Keratinocyte (primary cell): ENCODE measurements around the gene ADAMTS2. TPM values are rescaled to one million over a fixed set of nuclear protein-coding genes. Genes with fewer than 3 reads are reported as not detected.

Experiments used
- DNase-seq: peaks from one replicate; pipeline ENCODE4 v3.0.0-alpha.2; 2011; ENCODE audit warnings: low read depth, missing footprints, low spot score
- FAIRE-seq: peaks from 2 replicates; lab custom pipeline; 2011; peaks lifted over from hg19 to GRCh38; lab: Jason Lieb, UNC
- H2AFZ ChIP-seq: 2 replicates; pipeline ENCODE4 v1.6.0; 2012; ENCODE audit warnings: low read length, control low read depth, inconsistent platforms; ENCODE audit not compliant: control insufficient read depth
- H3K27ac ChIP-seq: 2 replicates; pipeline ENCODE4 v1.5.1; 2011; ENCODE audit warnings: low read length; ENCODE audit not compliant: control insufficient read depth, insufficient read depth
- H3K27me3 ChIP-seq: 3 replicates; pipeline ENCODE4 v1.6.0; 2011; ENCODE audit warnings: low read length; ENCODE audit not compliant: control insufficient read depth, insufficient read depth; ENCODE audit errors: extremely low read depth
- H3K36me3 ChIP-seq, 2 experiments: 2 replicates in 1 of 2; 3 replicates in 1 of 2; pipeline ENCODE4 v1.5.1; 2011; ENCODE audit warnings: low read length in 2 of 2, mild to moderate bottlenecking in 1 of 2; ENCODE audit not compliant: control insufficient read depth in 2 of 2, insufficient read depth in 2 of 2; ENCODE audit errors: extremely low read depth in 1 of 2
- H3K4me1 ChIP-seq: 3 replicates; pipeline ENCODE4 v1.5.1; 2011; ENCODE audit warnings: low read length; ENCODE audit not compliant: control insufficient read depth, insufficient read depth; ENCODE audit errors: extremely low read depth
- H3K4me2 ChIP-seq: 3 replicates; pipeline ENCODE4 v1.6.0; 2011; ENCODE audit warnings: low read depth, low read length; ENCODE audit not compliant: control insufficient read depth, insufficient read depth; ENCODE audit errors: extremely low read depth
- H3K4me3 ChIP-seq, 3 experiments: fragments of 200-600 bp in 1 of 3; sonication (generic) in 1 of 3; 2 replicates in 2 of 3; 3 replicates in 1 of 3; pipeline ENCODE4 v1.5.1; 2011 to 2016; ENCODE audit warnings: low read length in 3 of 3, mild to moderate bottlenecking in 3 of 3, control low read depth in 2 of 3, inconsistent platforms in 1 of 3, low read depth in 1 of 3, mixed read lengths in 1 of 3, mixed run types in 1 of 3, moderate library complexity in 1 of 3; ENCODE audit not compliant: control insufficient read depth in 2 of 3, insufficient read depth in 2 of 3; ENCODE audit errors: extremely low read depth in 1 of 3
- H3K79me2 ChIP-seq: 2 replicates; pipeline ENCODE4 v1.6.0; 2012; ENCODE audit warnings: low read length; ENCODE audit not compliant: control insufficient read depth, insufficient read depth
- H3K9ac ChIP-seq: 3 replicates; pipeline ENCODE4 v1.6.0; 2011; ENCODE audit warnings: low read length; ENCODE audit not compliant: control insufficient read depth, insufficient read depth; ENCODE audit errors: extremely low read depth
- H3K9me1 ChIP-seq: 3 replicates; pipeline ENCODE4 v1.6.0; 2011; ENCODE audit warnings: low read length; ENCODE audit not compliant: control insufficient read depth, insufficient read depth; ENCODE audit errors: extremely low read depth
- H3K9me3 ChIP-seq: 2 replicates; pipeline ENCODE4 v1.5.1; 2012; ENCODE audit warnings: low read depth, low read length; ENCODE audit not compliant: control insufficient read depth
- H4K20me1 ChIP-seq: 3 replicates; pipeline ENCODE4 v1.6.0; 2011; ENCODE audit warnings: low read length; ENCODE audit not compliant: control insufficient read depth, insufficient read depth; ENCODE audit errors: extremely low read depth
- EZH2 ChIP-seq: IDR thresholded peaks from one replicate; pipeline ENCODE4 v1.6.1; 2012; ENCODE audit warnings: inconsistent platforms, mild to moderate bottlenecking, low read length, moderate library complexity
- dilution Hi-C: fragments of 300-500 bp; cut with MboI; formaldehyde crosslinking; loops from one replicate; pipeline ENCODE4 v1.7.0; 2020; ENCODE audit warnings: low sequenced_read_pairs; ENCODE audit not compliant: extremely low pct_ligation_motif_present
- polyA plus RNA-seq, 5 experiments: library from polyadenylated mRNA; depleted of rRNA in 3 of 5; stranded (reverse) in 3 of 5; stranded (forward) in 1 of 5; unstranded in 1 of 5; fragments of >200 nt; gene quantifications; 1 replicate in 1 of 5; 2 replicates in 3 of 5; 3 replicates in 1 of 5; pipeline versions ENCODE4 v1.2.1 to v1.2.3, GENCODE V29; 2011 to 2012; ENCODE audit warnings: missing spikeins in 2 of 5, low read depth in 1 of 5, low replicate concordance in 1 of 5
- TF ChIP-seq, protein P1 (sequence below), 3 experiments: IDR thresholded peaks in 1 of 3; conservative IDR thresholded peaks in 1 of 3; optimal IDR thresholded peaks in 1 of 3; 2 replicates in 2 of 3; 3 replicates in 1 of 3; pipeline versions ENCODE3 to v1.5.1; 2011; ENCODE audit warnings: low read length in 3 of 3, mild to moderate bottlenecking in 3 of 3, moderate library complexity in 2 of 3, control low read depth in 1 of 3, inconsistent platforms in 1 of 3; ENCODE audit not compliant: insufficient read depth in 2 of 3; ENCODE audit errors: extremely low read depth in 1 of 3

Gene ADAMTS2
- polyA plus RNA-seq, 1 donor (not counting 4 experiments of a cell fraction or from before 2014, with no cell fraction given): not detected

- dilution Hi-C loops: no loop called here
- Histone ChIP-seq H3K27ac (no peak overlapping the region), H3K36me3 (peaks cover 0 to 11% of the 10 kb centered on the region in 2 experiments), H3K4me3 (no peak overlapping the region), H3K9ac (no peak overlapping the region), H3K4me1 (no peaks in the 10 kb centered on the region), H3K9me3 (peaks cover 38% of the 10 kb centered on the region), H3K79me2 (no peaks in the 10 kb centered on the region), H2AFZ (no peak overlapping the region), H3K27me3 (no peaks in the 10 kb centered on the region), H4K20me1 (no peaks in the 10 kb centered on the region), H3K9me1 (no peaks in the 10 kb centered on the region), H3K4me2 (no peak overlapping the region)
- DNase-seq: no peak
- TF ChIP-seq EZH2: no peak
- TF ChIP-seq, protein P1, sequence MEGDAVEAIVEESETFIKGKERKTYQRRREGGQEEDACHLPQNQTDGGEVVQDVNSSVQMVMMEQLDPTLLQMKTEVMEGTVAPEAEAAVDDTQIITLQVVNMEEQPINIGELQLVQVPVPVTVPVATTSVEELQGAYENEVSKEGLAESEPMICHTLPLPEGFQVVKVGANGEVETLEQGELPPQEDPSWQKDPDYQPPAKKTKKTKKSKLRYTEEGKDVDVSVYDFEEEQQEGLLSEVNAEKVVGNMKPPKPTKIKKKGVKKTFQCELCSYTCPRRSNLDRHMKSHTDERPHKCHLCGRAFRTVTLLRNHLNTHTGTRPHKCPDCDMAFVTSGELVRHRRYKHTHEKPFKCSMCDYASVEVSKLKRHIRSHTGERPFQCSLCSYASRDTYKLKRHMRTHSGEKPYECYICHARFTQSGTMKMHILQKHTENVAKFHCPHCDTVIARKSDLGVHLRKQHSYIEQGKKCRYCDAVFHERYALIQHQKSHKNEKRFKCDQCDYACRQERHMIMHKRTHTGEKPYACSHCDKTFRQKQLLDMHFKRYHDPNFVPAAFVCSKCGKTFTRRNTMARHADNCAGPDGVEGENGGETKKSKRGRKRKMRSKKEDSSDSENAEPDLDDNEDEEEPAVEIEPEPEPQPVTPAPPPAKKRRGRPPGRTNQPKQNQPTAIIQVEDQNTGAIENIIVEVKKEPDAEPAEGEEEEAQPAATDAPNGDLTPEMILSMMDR (optimal IDR thresholded peaks at IDR 0.05 in 1 of 3, IDR thresholded peaks at IDR 0.05 in 1 of 3, conservative IDR thresholded peaks at IDR 0.05 in 1 of 3; ENCODE audit: extremely low read depth in 1 of 3, insufficient read depth in 2 of 3, low read length in 3 of 3): no peak
- no peak for FAIRE-seq
These were observed 264.5 kb downstream of the ADAMTS2 start for GRCh38 chr5:179080724-179081123.

- Histone ChIP-seq H3K79me2 (no peaks in the 10 kb centered on the region), H3K27ac (no peak overlapping the region), H3K4me3 (no peak overlapping the region), H3K4me2 (no peak overlapping the region), H2AFZ (no peak overlapping the region), H3K9ac (no peak overlapping the region), H4K20me1 (no peaks in the 10 kb centered on the region), H3K9me1 (no peaks in the 10 kb centered on the region), H3K4me1 (no peaks in the 10 kb centered on the region), H3K36me3 (peaks cover 0 to 11% of the 10 kb centered on the region in 2 experiments), H3K9me3 (peaks cover 31% of the 10 kb centered on the region), H3K27me3 (no peaks in the 10 kb centered on the region)
- TF ChIP-seq, protein P1 (optimal IDR thresholded peaks at IDR 0.05 in 1 of 3, IDR thresholded peaks at IDR 0.05 in 1 of 3, conservative IDR thresholded peaks at IDR 0.05 in 1 of 3; ENCODE audit: extremely low read depth in 1 of 3, insufficient read depth in 2 of 3, low read length in 3 of 3): no peak
- no peak for TF ChIP-seq EZH2
- dilution Hi-C loops: no loop called here
- no peak for FAIRE-seq
- no peak for DNase-seq
These were observed 265.9 kb downstream of the ADAMTS2 start for GRCh38 chr5:179079165-179079987.
